Measurements from ENCODE around the gene CAPN15. TPM values are rescaled to one million over a fixed set of nuclear protein-coding genes. Genes with fewer than 3 reads are reported as not detected.

Gene CAPN15
- total RNA-seq, 1 experiment from 2014 or later: 60.4 TPM

- H2AFZ ChIP-seq (ENCODE audit: low read length): no peak overlapping the region
- H3K9me3 ChIP-seq (ENCODE audit: low read length): no peaks in the 10 kb centered on the region
- DNase-seq (no peak), ATAC-seq (no peak)
- H3K27ac ChIP-seq (ENCODE audit: low read length): no peak overlapping the region
- no peaks in the 10 kb centered on the region for H4K20me1 ChIP-seq (ENCODE audit: low read length)
- H3K4me2 ChIP-seq (ENCODE audit: low read length): no peak overlapping the region
- CTCF ChIA-PET: no interaction called here
- H3K9me2 ChIP-seq (replicated peaks; ENCODE audit: low read length): no peaks in the 10 kb centered on the region
- no peak overlapping the region for H3K9ac ChIP-seq (ENCODE audit: low read length)
- peaks cover 20% of the 10 kb centered on the region for H3K79me2 ChIP-seq (ENCODE audit: low read length)
- H3K4me3 ChIP-seq (ENCODE audit: low read length): no peak overlapping the region
- H3K27me3 ChIP-seq (ENCODE audit: low read length): no peaks in the 10 kb centered on the region
- no peaks in the 10 kb centered on the region for H3K4me1 ChIP-seq (ENCODE audit: insufficient read depth, low read length)
- intact Hi-C loops (cut with micrococcal nuclease): no loop called here
- TF ChIP-seq EZH2phosphoT487 (IDR thresholded peaks at IDR 0.05; ENCODE audit: borderline replicate concordance, low read length) (no peak), CTCF (conservative IDR thresholded peaks at IDR 0.05; ENCODE audit: low read depth, low read length) (no peak), EZH2 (IDR thresholded peaks at IDR 0.05; ENCODE audit: low read length, unreplicated experiment) (no peak)
- H3F3A ChIP-seq (ENCODE audit: low read length, unreplicated experiment): no peaks in the 10 kb centered on the region
- no peaks in the 10 kb centered on the region for H3K36me3 ChIP-seq (ENCODE audit: low read depth, low read length)
- BruUV-seq (replicated peaks): no TSS peak
- POLR2A ChIA-PET (ENCODE audit: unreplicated experiment): no interaction called here
Measured at GRCh38 chr16:546909-547770, 19.6 kb downstream of the CAPN15 start.

GRCh38 chr16:548586-548985 lies 21.1 kb downstream of the CAPN15 start:
- POLR2A ChIA-PET (ENCODE audit: unreplicated experiment): no interaction called here
- ATAC-seq: no peak
- H3K4me3 ChIP-seq (ENCODE audit: low read length): no peak overlapping the region

More at GRCh38 chr16:548586-548985, 21.1 kb downstream of the CAPN15 start:
- Histone ChIP-seq H2AFZ (ENCODE audit: low read length) (no peak overlapping the region), H3K27me3 (ENCODE audit: low read length) (no peaks in the 10 kb centered on the region), H3K9ac (ENCODE audit: low read length) (no peak overlapping the region), H4K20me1 (ENCODE audit: low read length) (no peaks in the 10 kb centered on the region), H3K9me3 (ENCODE audit: low read length) (no peaks in the 10 kb centered on the region), H3K9me2 (replicated peaks; ENCODE audit: low read length) (no peaks in the 10 kb centered on the region), H3K36me3 (ENCODE audit: low read depth, low read length) (no peaks in the 10 kb centered on the region), H3K79me2 (ENCODE audit: low read length) (peaks cover 7% of the 10 kb centered on the region; the same call in 1 of the 2 replicates), H3F3A (ENCODE audit: low read length, unreplicated experiment) (no peaks in the 10 kb centered on the region), H3K4me1 (ENCODE audit: insufficient read depth, low read length) (no peaks in the 10 kb centered on the region), H3K27ac (ENCODE audit: low read length) (no peak overlapping the region), H3K4me2 (ENCODE audit: low read length) (no peak overlapping the region)
- CTCF ChIA-PET: no interaction called here
- BruUV-seq (replicated peaks): no TSS peak
- TF ChIP-seq EZH2 (IDR thresholded peaks at IDR 0.05; ENCODE audit: low read length, unreplicated experiment) (no peak), EZH2phosphoT487 (IDR thresholded peaks at IDR 0.05; ENCODE audit: borderline replicate concordance, low read length) (no peak), CTCF (conservative IDR thresholded peaks at IDR 0.05; ENCODE audit: low read depth, low read length) (no peak)
- intact Hi-C loops (cut with micrococcal nuclease): no loop called here
- no peak for DNase-seq

Data from PC-3 (cell line).